T47D (cell line): ENCODE results near the gene UBE3D.
A peak's percentile ranks its signal among the peaks of the same experiment; 100 is the strongest.
"Not testable (repeated sequence)": the region's sequence is repeated elsewhere in the genome, so short reads cannot be mapped to it uniquely, and the experiment has no call there.

ENCODE experiments used
- DNase-seq, 2 experiments: peaks; one replicate each; pipeline versions ENCODE4 v3.0.0 to v3.0.0-alpha.2; 2011 to 2012; ENCODE audit warnings: low read depth in 1 of 2, low spot score in 1 of 2
- JUND ChIP-seq: IDR thresholded peaks from 2 replicates; pipeline ENCODE4 v1.6.1; 2012; ENCODE audit warnings: low read depth
- in situ Hi-C: cut with HindIII; loops from 2 replicates; pipeline ENCODE4 v1.10.0; 2016; ENCODE audit warnings: low sequenced_read_pairs, low pct_unique_long_range_greater_than_20kb

The UBE3D gene

DNA sequence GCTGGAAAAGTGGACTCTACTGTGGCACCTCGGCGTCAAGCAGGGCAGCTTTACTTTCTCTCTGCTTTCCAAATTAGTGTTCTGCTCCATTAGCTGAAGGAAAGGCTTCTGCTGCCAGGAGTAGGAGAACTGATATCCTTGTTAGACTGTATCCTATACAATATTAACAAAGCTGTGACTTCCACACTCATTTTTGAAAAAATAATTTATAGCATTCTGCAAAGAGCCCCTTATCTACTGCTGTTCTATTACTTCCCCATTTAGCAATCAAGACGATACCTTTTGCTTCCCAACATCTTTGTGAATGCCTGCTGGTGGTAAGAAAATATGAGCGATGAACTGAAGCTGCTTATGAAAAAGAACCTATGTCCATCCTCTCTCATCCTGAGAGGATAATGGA is 151.1 kb downstream of the UBE3D start:
- no peak for TF ChIP-seq JUND
- DNase-seq, result no peak

DNA sequence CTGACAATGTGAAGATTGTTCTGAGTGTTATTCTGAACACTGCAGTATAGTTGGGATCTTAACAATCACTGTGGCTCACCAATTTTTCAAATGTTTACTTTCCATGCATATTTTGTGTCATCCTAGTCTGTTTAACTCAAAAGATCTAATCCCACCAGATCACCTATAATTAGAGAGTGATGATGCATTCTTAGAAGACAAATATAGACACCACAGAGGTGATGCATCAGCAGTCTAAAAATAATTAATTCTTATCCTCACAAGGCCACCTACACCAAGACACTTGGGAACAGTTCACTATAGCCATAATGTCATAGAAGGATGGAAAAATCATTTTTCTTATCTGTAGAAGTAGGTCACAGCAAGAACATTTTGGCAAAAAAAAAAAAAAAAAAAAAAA is 154.8 kb downstream of the UBE3D start:
- TF ChIP-seq JUND, result no peak
- no peak for DNase-seq
- in situ Hi-C loops, result no loop called here

More for the DNA sequence above, 151.1 kb downstream of the UBE3D start:
- in situ Hi-C loops, result no loop called here

DNA sequence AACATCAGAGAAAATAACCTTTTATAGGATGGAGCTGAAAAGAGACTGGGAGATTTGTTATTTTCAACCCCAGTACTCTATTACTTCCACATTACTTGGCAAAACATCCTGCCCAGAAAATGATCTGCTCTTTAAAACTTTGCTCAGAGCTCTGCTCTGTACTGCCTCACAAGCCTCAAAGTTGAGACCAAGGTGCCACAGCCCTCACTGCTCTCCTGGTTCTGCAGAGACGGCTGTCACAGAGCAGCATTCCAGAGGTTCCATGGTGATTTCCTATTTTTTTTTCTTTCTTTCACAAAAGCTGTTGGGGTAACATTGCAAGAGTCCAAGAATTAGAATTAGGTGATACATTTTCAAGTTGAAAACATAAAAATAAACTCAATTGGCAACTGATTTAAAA is 155.2 kb downstream of the UBE3D start:
- in situ Hi-C loops, result no loop called here
- TF ChIP-seq JUND, result no peak

DNA sequence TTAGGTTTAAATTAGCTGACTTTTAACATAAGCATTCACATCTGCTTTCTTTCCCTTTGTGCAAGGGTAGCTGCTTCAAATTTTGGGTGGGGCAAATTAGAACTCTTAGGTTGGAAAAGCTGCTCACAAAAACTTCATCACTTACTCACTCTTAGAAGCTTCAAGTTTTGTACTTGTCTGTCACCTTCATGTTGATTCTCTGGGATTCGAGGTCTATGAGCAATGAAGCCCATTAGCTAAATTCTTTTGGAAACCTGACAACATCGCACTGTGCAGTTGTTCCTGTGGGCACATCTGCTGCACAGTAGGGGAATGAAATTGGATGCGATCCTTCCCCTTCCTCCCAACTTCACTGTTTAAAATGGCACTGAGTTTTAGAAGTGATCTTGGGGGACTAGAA is 156.1 kb downstream of the UBE3D start:
- no peak for TF ChIP-seq JUND
- in situ Hi-C loops, result no loop called here
- DNase-seq, result no peak

More for the DNA sequence above, 155.2 kb downstream of the UBE3D start:
- no peak for DNase-seq

DNA sequence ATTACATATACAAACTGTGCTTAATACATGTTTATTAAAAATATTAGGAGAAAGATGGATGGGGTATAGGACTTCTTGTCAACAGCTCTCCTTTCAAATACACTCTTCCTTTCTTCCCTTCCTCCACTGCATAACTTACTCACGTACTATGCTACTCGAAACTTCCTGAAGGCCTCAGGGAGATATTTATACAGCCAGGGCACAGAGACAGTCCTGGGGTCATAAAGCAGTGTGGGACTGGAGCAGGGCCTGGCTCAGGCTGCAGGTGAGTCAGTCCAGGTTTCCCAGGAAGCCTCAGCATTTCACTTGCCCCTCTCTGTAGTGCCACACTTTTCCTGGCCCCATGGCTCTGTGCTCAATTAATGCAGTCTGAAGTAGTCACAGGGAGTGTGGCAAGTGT is 157.0 kb downstream of the UBE3D start:
- DNase-seq, result peak in 1 of 2 experiments; percentile 50
- TF ChIP-seq JUND, result no peak
- in situ Hi-C loops, result no loop called here

DNA sequence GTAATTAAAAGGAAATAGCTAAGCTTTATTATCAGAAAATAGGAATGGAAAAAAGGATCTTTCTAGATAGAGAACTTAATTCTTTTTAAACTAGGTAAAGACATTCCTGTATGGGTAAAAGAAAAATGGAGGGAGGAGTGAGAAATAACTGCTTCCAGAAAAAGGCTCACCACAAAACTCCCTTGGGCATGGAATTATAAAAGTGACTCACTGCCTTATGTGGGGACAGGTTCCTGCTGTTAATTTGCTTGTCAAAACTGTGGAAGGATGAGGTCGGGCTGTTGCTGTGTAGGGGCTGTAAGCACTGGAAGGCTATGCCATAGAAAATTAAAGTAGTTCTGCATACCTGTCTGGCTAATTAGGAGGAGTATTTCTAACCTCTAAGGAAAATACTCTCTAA is 158.7 kb downstream of the UBE3D start:
- no peak for TF ChIP-seq JUND
- in situ Hi-C loops, result no loop called here
- DNase-seq, result peak in 1 of 2 experiments; percentile 25

DNA sequence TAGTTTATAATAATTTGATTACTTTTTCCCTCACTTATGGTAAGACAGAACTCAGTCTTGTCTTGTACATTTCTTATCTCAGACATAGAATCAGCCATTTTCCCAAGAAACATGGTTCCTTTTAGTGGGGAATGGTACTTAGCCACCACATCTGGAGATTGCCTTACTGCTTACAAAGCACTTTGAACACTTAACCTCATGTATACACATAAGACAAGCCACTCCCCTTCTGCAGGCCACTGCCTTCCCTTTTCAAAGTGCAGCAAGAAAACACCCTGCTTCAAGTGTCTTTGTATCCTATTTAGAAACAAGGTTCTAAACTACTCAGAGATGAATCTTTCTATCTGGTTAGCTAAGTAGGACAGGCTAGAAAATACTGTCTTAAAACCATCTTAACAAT is 159.2 kb downstream of the UBE3D start:
- no peak for DNase-seq

DNA sequence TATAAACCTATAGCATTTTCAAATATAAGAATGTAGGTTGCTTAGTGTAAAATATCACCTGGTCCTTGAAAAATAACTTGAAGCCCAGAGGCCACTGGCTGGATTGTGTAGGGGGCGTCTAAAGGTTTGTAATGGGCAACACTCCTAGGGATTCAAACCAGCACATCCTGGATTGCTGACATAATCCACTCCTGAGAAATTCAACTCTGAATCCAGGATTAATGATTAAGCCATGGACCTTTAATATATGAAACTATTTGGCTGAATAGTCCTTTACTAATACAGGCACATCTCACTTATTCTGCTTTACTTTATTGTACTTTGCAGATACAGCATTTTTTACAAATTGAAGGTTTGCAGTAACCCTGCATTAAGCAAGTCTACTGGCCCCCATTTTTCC is 160.8 kb downstream of the UBE3D start:
- in situ Hi-C loops, result no loop called here
- no peak for DNase-seq
- TF ChIP-seq JUND, result no peak

More for the DNA sequence above, 159.2 kb downstream of the UBE3D start:
- in situ Hi-C loops, result no loop called here
- TF ChIP-seq JUND, result no peak

DNA sequence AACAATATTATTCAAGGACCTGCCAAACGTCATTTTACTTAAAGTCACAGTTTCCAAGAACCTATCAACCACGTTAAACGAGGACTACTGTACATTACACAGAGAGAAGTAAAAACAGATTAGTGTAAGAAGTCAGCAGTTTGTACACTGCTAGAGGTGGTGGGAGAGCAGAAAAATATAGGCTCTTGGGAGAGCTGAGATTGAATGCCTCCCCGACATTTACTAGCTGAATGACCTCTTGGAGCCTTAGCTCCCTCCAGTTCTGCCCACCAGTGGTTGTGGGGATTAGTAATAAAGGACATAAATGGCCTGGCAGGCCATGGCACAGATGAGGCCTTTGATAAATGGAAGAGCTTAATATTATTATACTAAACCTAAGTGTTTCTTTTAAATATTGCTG is 161.4 kb downstream of the UBE3D start:
- DNase-seq, result no peak
- TF ChIP-seq JUND, result no peak
- in situ Hi-C loops, result no loop called here

DNA sequence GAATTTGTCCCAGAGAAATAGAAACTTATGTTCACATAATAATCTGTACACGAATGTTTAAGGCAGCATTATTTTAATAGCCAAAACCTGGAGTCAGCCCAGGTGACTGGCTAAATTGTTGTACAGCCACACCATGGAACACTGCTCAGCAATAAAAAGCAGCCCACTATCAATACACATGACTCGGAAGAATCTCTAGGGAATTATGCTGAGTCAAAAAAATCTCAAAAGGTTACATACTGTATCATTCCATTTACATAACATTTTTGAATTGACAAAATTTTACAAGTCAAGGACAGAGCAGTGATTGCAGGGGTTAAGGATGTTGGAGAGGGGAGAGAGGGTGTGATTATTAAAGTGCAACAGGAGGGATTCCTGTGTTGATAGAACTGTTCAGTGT is 163.4 kb downstream of the UBE3D start:
- DNase-seq, result no peak
- TF ChIP-seq JUND, result no peak
- in situ Hi-C loops, result no loop called here

DNA sequence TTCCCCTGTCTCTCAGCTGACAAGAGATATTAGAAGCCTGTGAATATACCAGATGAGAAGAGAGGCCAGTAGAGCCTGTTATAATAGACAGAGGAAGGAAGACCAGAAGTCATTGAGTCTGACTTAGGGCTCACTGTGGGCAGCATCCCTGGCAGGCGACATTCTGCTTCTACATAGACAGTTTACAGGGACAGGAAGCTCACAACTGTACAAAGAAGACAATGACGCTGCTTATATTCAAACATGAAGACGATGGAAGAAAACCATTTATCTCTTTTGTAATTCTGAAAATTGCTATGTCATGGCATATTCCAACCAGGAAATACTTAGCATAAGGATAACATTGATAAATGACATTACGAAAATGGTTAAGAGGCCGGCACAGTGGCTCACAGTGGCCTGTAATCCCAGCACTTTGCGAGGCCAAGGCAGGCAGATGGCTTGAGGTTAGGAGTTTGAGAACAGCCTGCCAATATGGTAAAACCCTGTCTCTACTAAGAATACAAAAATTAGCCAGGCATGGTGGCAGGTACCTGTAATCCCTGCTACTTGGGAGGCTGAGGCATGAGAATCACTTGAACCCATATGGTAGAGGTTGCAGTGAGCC is 170.9 kb downstream of the UBE3D start:
- no peak for DNase-seq
- no peak for TF ChIP-seq JUND
- in situ Hi-C loops, result no loop called here

DNA sequence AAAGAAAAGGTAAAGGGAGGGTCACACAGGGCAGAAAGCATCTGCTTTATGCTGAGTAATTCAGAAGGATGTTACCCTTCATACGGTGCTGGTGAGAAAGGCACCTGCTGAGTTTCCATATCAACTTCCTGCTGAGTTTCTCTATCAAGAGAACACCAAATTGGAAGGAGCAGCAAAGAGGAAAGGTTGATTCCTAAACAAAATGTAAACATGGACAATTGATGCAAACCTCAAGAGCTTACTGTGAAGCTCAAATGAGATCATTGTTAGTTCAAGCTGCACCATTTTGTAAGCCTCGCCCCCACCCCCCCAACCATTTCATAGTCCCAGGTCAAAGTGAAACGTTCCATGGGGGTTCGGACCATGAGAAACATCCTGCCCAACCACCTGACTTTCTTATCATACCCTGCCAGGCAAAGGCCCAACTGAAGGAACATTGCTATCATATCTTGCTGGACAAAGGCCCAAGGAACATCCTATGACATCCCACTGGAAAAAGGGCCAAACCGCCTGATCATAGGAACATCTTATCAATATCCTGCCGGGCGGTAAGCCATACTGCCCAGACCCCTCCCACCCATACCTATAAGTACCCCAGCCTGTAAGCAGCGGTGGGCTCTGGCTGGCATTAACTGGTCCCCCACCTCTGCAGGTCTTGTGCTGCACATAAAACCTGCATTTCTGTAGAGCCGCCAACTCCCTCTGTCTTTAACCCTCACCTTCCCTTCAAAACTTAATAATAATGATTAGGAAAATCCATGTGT is 171.6 kb downstream of the UBE3D start:
- in situ Hi-C loops, result no loop called here
- no peak for DNase-seq
- TF ChIP-seq JUND, result no peak

DNA sequence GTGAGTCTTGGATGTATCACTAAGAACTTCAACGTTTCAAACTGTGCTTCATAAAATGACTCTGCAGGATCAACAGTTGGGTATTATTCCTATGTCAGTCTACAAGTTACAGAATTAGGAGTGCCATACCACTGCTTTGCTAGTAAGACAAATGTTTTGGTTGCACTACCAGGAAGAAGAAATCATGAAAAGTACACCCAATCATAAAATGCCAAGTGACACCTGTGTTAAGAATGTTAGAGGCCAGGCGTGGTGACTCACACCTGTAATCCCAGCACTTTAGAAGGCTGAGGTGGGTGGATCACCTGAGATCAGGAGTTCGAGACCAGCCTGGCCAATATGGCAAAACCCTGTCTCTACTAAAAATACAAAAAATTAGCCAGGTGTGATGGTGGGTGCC is 174.1 kb downstream of the UBE3D start:
- DNase-seq, in situ Hi-C loops: not testable (repeated sequence)

DNA sequence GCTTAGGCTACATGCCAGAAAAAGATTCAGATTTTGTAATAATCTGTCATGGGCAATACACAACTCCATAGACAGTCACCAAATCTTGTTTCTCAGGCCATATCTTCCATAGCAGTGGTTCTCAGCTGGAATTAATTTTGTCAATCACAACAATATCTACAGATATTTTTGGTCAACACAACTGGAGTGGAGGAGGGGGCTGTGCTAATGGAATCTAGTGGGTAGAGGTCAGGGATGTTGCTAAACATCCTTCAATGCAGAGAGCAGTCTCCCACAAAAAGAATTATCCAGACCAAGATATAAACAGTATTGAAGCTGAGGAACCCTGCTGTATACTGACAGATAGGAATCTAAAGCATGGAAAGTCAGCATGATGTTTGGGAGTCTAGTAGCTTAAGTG is 174.6 kb downstream of the UBE3D start:
- no peak for TF ChIP-seq JUND
- DNase-seq, result no peak
- in situ Hi-C loops, result no loop called here
